Hematopoietic multipotent progenitor cell treated with erythropoietin and hydrocortisone succinate and interleukin-3 and kit ligand, for 4 days (in vitro differentiated cells): ENCODE data around the gene TSPAN14.
"Not testable (repeated sequence)": the region's sequence is repeated elsewhere in the genome, so short reads cannot be mapped to it uniquely, and the experiment has no call there.

Experiments
- DNase-seq: peaks from one replicate; pipeline ENCODE4 v3.0.0-alpha.2; 2015

The TSPAN14 gene, protein sequence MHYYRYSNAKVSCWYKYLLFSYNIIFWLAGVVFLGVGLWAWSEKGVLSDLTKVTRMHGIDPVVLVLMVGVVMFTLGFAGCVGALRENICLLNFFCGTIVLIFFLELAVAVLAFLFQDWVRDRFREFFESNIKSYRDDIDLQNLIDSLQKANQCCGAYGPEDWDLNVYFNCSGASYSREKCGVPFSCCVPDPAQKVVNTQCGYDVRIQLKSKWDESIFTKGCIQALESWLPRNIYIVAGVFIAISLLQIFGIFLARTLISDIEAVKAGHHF

GRCh38 chr10:80453842-80454512 lies at the start of gene TSPAN14:
TSS of gene TSPAN14 (plus strand) at chr10:80454310. CDS start at chr10:80489234, 34,924 bp downstream.
- peak; percentile 91 for DNase-seq

- DNase-seq, result no peak
Observed at GRCh38 chr10:80405035-80405434, 49.1 kb upstream of the TSPAN14 start.

DNA sequence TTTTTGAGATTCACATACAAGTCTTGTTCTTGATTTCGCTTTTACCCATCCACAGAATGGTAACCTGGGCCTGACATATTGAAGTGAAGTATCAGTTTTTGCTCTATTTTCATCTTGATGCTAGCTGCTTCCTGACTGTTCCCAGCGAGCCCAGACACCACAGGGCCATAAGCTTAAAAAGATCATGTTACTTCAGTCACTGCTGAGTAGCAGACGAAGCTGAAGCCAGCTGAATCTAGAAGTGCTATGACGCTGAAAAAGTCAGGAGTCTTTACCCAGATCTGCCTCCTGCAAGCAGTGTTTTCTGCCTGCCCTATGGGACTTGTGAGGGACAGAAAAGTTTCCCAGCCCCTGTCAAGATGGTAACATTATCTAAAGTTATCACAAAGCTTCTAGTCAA lies 48.5 kb upstream of the TSPAN14 start:
- DNase-seq, result no peak

GRCh38 chr10:80406204-80406603 lies 47.9 kb upstream of the TSPAN14 start:
- no peak for DNase-seq

DNA sequence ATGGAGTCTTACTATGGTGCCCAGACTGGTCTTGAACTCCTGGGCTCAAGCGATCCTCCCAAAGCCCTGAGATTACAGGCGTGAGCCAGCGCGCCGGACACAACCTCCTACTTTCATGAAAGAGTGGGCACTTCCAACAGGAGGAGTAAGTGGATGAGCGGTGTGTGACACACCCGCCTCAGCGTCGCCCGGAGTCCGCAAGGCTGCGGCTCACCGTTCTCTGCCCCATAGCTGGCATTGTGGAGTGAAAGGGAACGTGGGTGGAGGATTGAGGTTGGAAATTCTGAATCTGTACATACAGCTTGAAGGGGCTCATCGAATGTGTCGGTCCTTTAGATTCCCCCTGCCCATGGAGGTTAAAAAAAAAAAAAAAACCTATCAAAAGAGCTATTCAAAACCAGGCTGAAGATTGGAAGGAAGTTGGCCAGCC lies 46.3 kb upstream of the TSPAN14 start:
- peak; percentile 53 for DNase-seq

GRCh38 chr10:80408242-80409101 lies 45.6 kb upstream of the TSPAN14 start, which contains the start of gene PRXL2A:
TSS of gene PRXL2A (plus strand) at chr10:80408551. CDS start at chr10:80420468, 11,917 bp downstream.
- peak; percentile 92 for DNase-seq

GRCh38 chr10:80409121-80409520 lies 45.0 kb upstream of the TSPAN14 start:
- no peak for DNase-seq

DNA sequence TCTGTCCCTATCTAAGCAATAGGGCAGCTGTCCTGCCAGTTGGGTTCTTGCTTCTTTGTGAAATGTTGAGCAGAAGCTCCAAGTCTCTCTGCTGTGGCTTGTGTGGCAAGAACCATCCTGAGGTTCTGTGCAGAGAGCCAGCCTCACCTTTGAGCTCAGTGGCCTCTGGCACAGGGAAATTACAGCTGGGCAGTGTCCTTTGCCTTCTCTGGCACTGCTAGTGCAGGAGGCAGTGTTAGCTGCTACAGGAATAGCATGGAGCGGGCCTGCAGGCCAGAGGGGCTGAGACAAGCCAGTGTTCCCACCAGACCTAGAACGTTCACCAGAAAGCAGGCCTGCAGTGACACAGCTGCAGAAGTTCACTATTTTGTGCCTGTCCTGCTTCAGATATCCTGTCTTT lies 44.0 kb upstream of the TSPAN14 start:
- no peak for DNase-seq

- DNase-seq, result peak; percentile 96
Observed at GRCh38 chr10:80410578-80411145, 43.4 kb upstream of the TSPAN14 start.

DNA sequence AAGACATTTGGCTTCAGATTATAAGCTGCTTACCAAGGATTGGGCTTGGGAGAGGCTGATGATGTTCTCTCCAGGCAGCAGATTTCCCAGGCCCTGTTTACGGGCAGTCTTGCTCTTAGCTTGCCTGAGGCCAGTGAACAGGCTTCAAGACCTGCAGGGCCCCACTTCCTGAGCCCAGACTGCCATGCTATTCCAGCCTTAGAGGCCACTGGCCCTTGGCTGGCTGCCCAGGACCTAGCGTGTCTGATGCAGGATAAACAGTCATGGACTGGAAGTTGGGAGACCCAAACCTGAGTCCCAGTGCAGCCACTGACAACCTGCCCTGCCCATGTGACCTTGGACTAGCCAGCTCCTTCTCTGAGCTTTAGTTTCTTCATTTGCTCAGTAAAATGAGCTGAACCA lies 42.8 kb upstream of the TSPAN14 start:
- no peak for DNase-seq

- DNase-seq, result peak; percentile 58
Observed at GRCh38 chr10:80411681-80412220, 42.4 kb upstream of the TSPAN14 start.

DNA sequence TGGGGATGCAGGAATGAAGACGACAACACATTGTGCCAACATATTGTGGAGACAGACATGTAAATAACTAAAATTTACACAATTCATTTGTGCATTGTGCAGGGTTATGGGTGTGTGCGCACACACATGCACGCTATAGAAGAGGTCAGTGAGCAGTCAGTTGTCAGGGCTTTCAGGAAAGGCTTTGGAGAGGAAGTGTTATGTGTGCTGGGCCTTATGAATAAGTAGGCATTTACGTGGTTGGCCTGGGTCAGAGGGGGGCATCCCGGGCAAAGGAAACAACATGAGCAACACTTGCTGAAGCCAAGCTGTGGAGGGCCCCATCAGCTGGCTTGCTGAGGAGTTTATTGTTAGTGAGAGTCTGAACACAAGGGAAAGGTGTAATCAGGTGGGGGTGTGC lies 41.6 kb upstream of the TSPAN14 start:
- no peak for DNase-seq

DNA sequence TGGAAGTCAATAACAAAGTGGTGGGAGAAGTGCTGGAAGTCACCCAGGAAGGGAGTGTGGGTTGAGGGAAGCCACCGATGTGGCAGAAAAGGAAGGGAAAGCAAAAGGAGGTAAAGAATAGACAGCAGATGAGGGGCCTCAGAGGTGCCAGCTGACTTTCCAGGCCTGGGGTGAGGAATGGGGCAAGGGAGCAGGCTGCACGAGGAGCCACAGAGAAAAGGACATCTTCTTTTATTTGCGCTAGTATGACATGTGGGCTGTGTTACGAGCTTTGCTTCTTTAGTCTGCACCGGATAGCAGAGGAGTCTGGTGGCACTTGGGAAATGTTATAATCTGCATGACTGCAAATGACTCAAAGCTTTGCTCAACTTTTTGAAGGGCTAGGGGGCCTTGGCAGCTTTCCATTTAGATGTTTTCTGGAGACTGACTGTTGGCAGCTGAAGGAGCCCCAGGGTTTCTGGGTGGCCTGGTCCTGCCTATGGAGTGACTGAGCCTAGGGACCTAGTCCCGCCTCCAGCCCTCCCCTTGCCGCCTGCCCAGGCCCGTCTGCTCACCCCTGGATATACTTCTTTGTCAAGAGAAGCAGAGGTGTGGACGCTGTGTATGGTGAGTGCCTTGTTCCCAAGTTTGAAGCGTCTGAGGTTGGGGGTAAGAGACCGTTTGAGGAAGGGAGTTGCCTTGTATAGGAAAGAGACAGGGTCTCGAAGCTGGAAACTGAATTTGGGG lies 40.7 kb upstream of the TSPAN14 start:
- DNase-seq, result peak; percentile 53

GRCh38 chr10:80414142-80414895 lies 39.8 kb upstream of the TSPAN14 start:
- DNase-seq, result peak; percentile 58

DNA sequence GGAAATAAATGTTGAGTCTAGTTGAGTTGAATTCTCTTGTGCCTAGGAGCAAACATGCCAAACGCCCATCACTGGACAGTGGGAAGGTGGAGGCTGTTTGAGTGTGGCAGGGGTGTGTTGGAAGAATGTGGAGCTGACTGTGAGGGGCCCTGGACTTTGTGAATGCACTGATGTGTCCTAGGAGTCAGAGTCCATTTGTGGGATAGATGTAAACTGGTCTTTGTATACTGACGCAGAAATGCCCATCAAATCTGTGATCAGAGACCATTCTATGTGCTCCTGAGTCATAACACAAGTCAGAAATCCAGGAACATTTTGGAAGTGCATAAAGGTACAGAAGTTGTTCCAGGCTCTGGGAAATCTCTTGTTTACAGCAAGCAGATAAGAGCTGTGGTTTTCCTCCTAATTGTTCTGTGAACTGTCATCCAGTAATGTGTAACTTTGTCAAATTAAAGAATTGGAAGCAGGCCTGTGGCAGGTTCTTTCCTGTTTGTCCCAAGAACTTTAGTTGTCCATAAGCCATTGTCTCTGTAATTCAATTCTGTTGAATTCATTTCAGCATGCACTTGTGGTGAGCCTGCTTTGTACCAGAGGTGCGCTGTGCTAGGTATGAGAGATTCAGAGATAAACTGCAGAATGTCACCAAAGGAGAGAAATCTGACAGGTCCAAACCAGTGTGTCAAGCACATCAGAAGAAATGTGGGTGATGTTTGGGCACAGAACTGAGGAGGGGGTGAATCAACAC lies 38.2 kb upstream of the TSPAN14 start:
- no peak for DNase-seq

- DNase-seq, result no peak
Observed at GRCh38 chr10:80416479-80417098, 37.5 kb upstream of the TSPAN14 start.

GRCh38 chr10:80417256-80417655 lies 36.9 kb upstream of the TSPAN14 start:
- DNase-seq, result not testable (repeated sequence)

DNA sequence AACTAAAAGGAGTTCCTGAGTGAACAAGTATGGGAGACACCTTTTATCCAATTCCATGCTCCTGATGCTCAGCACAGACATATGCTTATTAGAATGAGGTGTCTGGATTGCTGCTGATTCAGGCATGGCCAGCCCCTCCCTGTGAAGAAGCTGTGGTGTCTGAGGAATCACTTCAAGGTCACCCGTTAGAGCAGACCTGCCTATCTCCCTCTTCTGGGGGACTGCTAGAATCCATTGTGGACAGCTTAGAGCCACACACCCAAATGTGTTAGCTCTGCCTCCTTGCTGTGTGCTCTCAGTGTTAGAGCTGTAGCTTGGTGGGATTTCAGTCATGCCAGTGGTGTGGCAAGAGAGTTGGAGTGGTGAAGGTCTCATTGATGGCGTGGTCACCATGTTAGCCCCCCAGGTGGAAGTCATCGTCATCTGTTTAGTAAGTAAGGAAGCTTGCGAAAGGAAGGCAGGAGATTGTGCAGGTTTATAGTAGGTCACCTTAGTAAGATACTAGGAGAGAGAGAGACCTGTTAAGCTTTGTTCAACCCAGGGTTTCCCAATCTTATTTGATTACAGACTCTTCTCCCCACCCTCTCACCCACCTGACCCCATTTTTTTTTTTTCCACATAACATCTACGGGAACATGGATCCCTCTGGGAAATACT lies 32.9 kb upstream of the TSPAN14 start:
- DNase-seq, result no peak
